Nephron (organoid): Measurements from ENCODE around the gene SLC39A13.

Experiments
- H3K27ac Mint-ChIP-seq, 3 experiments: 2 replicates each; pipeline ENCODE4 v1.8.0; 2020; ENCODE audit warnings: mixed read lengths in 3 of 3, mild to moderate bottlenecking in 2 of 3, moderate library complexity in 1 of 3
- H3K27me3 Mint-ChIP-seq: 2 replicates; pipeline ENCODE4 v1.8.0; 2021; ENCODE audit warnings: low read depth, mild to moderate bottlenecking, moderate library complexity, mixed read lengths
- H3K36me3 Mint-ChIP-seq: 2 replicates; pipeline ENCODE4 v1.8.0; 2020; ENCODE audit warnings: low read depth, mixed read lengths
- H3K4me1 Mint-ChIP-seq: 2 replicates; pipeline ENCODE4 v1.8.0; 2020; ENCODE audit warnings: mixed read lengths
- H3K4me3 Mint-ChIP-seq, 3 experiments: 2 replicates each; pipeline ENCODE4 v1.8.0; 2020; ENCODE audit warnings: mild to moderate bottlenecking in 3 of 3, mixed read lengths in 3 of 3, moderate library complexity in 2 of 3
- H3K9me3 Mint-ChIP-seq: 2 replicates; pipeline ENCODE4 v1.8.0; 2020; ENCODE audit warnings: mixed read lengths
- CTCF ChIP-seq, 3 experiments: fragments of 200-600 bp; sonication (generic); IDR thresholded peaks; one replicate each; pipeline ENCODE4 v1.5.0; 2021; ENCODE audit warnings: antibody characterized with exemption in 3 of 3; ENCODE audit not compliant: unreplicated experiment in 3 of 3

Gene SLC39A13

GRCh38 chr11:47425611-47426010, 17.2 kb downstream of the SLC39A13 start:
- Mint-ChIP-seq H3K9me3 (no peaks in the 10 kb centered on the region), H3K27ac (peak overlapping the region; percentile 98 to 100 (median 99)), H3K4me1 (peaks cover 17% of the 10 kb centered on the region), H3K36me3 (peaks cover 43% of the 10 kb centered on the region), H3K4me3 (peak overlapping the region; percentile 96 to 100 (median 96)), H3K27me3 (no peaks in the 10 kb centered on the region)
- TF ChIP-seq CTCF (IDR thresholded peaks at IDR 0.05; ENCODE audit: unreplicated experiment in 3 of 3), result no peak

- Mint-ChIP-seq H3K9me3 (no peaks in the 10 kb centered on the region), H3K36me3 (peaks cover 40% of the 10 kb centered on the region), H3K27me3 (no peaks in the 10 kb centered on the region)
Observed at GRCh38 chr11:47426062-47426956, 17.9 kb downstream of the SLC39A13 start, which contains the start of gene PSMC3. PSMC3 (minus strand) TSS chr11:47426439; CDS start chr11:47426279, 160 bp downstream.

GRCh38 chr11:47430524-47430923, 22.1 kb downstream of the SLC39A13 start:
- peaks cover 8% of the 10 kb centered on the region for H3K36me3 Mint-ChIP-seq
- no peaks in the 10 kb centered on the region for H3K27me3 Mint-ChIP-seq
- no peak overlapping the region for H3K4me3 Mint-ChIP-seq
- H3K4me1 Mint-ChIP-seq, result peaks cover 25% of the 10 kb centered on the region
- H3K27ac Mint-ChIP-seq, result no peak overlapping the region
- no peaks in the 10 kb centered on the region for H3K9me3 Mint-ChIP-seq
- TF ChIP-seq CTCF (IDR thresholded peaks at IDR 0.05; ENCODE audit: unreplicated experiment in 3 of 3), result no peak

More at GRCh38 chr11:47426062-47426956, 17.9 kb downstream of the SLC39A13 start, which contains the start of gene PSMC3:
- peak within 1 kb of the TSS; percentile 96 to 100 (median 96) for H3K4me3 Mint-ChIP-seq
- TF ChIP-seq CTCF (IDR thresholded peaks at IDR 0.05; ENCODE audit: unreplicated experiment in 3 of 3), result no peak
- peaks cover 17% of the 10 kb centered on the region for H3K4me1 Mint-ChIP-seq
- peak within 1 kb of the TSS; percentile 98 to 100 (median 99) for H3K27ac Mint-ChIP-seq

GRCh38 chr11:47431356-47432083, 23.1 kb downstream of the SLC39A13 start:
- no peaks in the 10 kb centered on the region for H3K36me3 Mint-ChIP-seq
- H3K9me3 Mint-ChIP-seq, result no peaks in the 10 kb centered on the region
- no peak overlapping the region for H3K4me3 Mint-ChIP-seq
- peaks cover 19% of the 10 kb centered on the region for H3K4me1 Mint-ChIP-seq
- no peak overlapping the region for H3K27ac Mint-ChIP-seq
- H3K27me3 Mint-ChIP-seq, result no peaks in the 10 kb centered on the region
- no peak for TF ChIP-seq CTCF (IDR thresholded peaks at IDR 0.05; ENCODE audit: unreplicated experiment in 3 of 3)

- Mint-ChIP-seq H3K36me3 (no peaks in the 10 kb centered on the region), H3K4me3 (no peak overlapping the region), H3K4me1 (peaks cover 19% of the 10 kb centered on the region), H3K27ac (peak overlapping the region; percentile 39 to 55 (median 51)), H3K27me3 (no peaks in the 10 kb centered on the region), H3K9me3 (no peaks in the 10 kb centered on the region)
- no peak for TF ChIP-seq CTCF (IDR thresholded peaks at IDR 0.05; ENCODE audit: unreplicated experiment in 3 of 3)
Observed at GRCh38 chr11:47433157-47433556, 24.8 kb downstream of the SLC39A13 start.
